Mesendoderm (in vitro differentiated cells): Measurements from ENCODE around the gene PLAAT1.

Source experiments
- DNase-seq: peaks from one replicate; pipeline ENCODE4 v3.0.0; 2013
- H2AK5ac ChIP-seq: 2 replicates; pipeline ENCODE4 v1.6.1; 2013; ENCODE audit warnings: low read length, inconsistent platforms
- H2BK120ac ChIP-seq: 2 replicates; pipeline ENCODE4 v1.6.1; 2013; ENCODE audit warnings: low read depth, mild to moderate bottlenecking, low read length, moderate library complexity, mixed read lengths
- H2BK15ac ChIP-seq: replicated peaks from 2 replicates; pipeline ENCODE4 v1.6.1; 2013; ENCODE audit warnings: low read depth, mild to moderate bottlenecking, moderate library complexity
- H2BK5ac ChIP-seq: 2 replicates; pipeline ENCODE4 v1.6.1; 2013; ENCODE audit warnings: low read length, inconsistent platforms
- H3K18ac ChIP-seq: 2 replicates; pipeline ENCODE4 v1.6.1; 2013; ENCODE audit warnings: mild to moderate bottlenecking, low read length, mixed read lengths
- H3K23ac ChIP-seq: one replicate; pipeline ENCODE4 v1.6.1; 2013; ENCODE audit warnings: low read length
- H3K27ac ChIP-seq: 2 replicates; pipeline ENCODE4 v1.5.1; 2013; ENCODE audit warnings: low read depth, mild to moderate bottlenecking, inconsistent platforms, low read length, moderate library complexity
- H3K27me3 ChIP-seq: 2 replicates; pipeline ENCODE4 v1.6.1; 2013; ENCODE audit warnings: low read length, control low read depth, mild to moderate bottlenecking, inconsistent platforms; ENCODE audit not compliant: insufficient read depth, poor library complexity
- H3K36me3 ChIP-seq: 2 replicates; pipeline ENCODE4 v1.6.1; 2013; ENCODE audit warnings: low read length, inconsistent platforms; ENCODE audit not compliant: control insufficient read depth, insufficient read depth
- H3K4ac ChIP-seq: one replicate; pipeline ENCODE4 v1.6.1; 2013; ENCODE audit warnings: low read depth, mild to moderate bottlenecking, low read length, moderate library complexity
- H3K4me1 ChIP-seq: 2 replicates; pipeline ENCODE4 v1.6.1; 2013; ENCODE audit warnings: low read depth, low read length, inconsistent platforms; ENCODE audit not compliant: control insufficient read depth
- H3K4me2 ChIP-seq: 2 replicates; pipeline ENCODE4 v1.6.1; 2013; ENCODE audit warnings: low read length
- H3K4me3 ChIP-seq: 2 replicates; pipeline ENCODE4 v1.5.1; 2013; ENCODE audit warnings: mild to moderate bottlenecking, low read length
- H3K56ac ChIP-seq: one replicate; pipeline ENCODE4 v1.6.1; 2013; ENCODE audit warnings: low read length
- H3K79me1 ChIP-seq: 2 replicates; pipeline ENCODE4 v1.6.1; 2013; ENCODE audit warnings: low read length, inconsistent platforms
- H3K79me2 ChIP-seq: 2 replicates; pipeline ENCODE4 v1.6.1; 2013; ENCODE audit warnings: mild to moderate bottlenecking, low read length; ENCODE audit not compliant: control insufficient read depth, insufficient read depth
- H3K9ac ChIP-seq: 2 replicates; pipeline ENCODE4 v1.6.1; 2013; ENCODE audit warnings: low read length, inconsistent platforms
- H4K5ac ChIP-seq: one replicate; pipeline ENCODE4 v1.6.1; 2013; ENCODE audit warnings: low read length
- H4K8ac ChIP-seq: one replicate; pipeline ENCODE4 v1.6.1; 2013; ENCODE audit warnings: low read depth, mild to moderate bottlenecking, control low read depth, low read length, moderate library complexity
- WGBS: extraction: QIAGEN DNeasy Blood & Tissue Kit; methylation state at CpG from one replicate; pipeline ENCODE4 v1.1.7; 2013; ENCODE audit warnings: low lambda C conversion rate, missing lambda C conversion rate; ENCODE audit not compliant: insufficient coverage; ENCODE audit errors: extremely low coverage; 5-methylcytosine and 5-hydroxymethylcytosine counted together

PLAAT1 gene

GRCh38 chr3:193262707-193263106 lies 21.7 kb downstream of the PLAAT1 start:
- H3K56ac ChIP-seq: no peak overlapping the region
- H3K27ac ChIP-seq: no peak overlapping the region
- no peak overlapping the region for H2AK5ac ChIP-seq
- no peak overlapping the region for H3K4me3 ChIP-seq
- no peak overlapping the region for H2BK120ac ChIP-seq
- no peak overlapping the region for H3K23ac ChIP-seq
- H3K36me3 ChIP-seq: no peaks in the 10 kb centered on the region
- no peak overlapping the region for H3K18ac ChIP-seq
- no CpG with 5 or more reads among the region's 5 CpGs for WGBS
- no peak overlapping the region for H3K4me2 ChIP-seq
- no peak overlapping the region for H3K9ac ChIP-seq
- no peaks in the 10 kb centered on the region for H3K4me1 ChIP-seq
- no peaks in the 10 kb centered on the region for H3K27me3 ChIP-seq
- no peaks in the 10 kb centered on the region for H3K79me2 ChIP-seq
- H3K4ac ChIP-seq: no peak overlapping the region
- H4K8ac ChIP-seq: no peak overlapping the region
- no peak for DNase-seq
- H3K79me1 ChIP-seq: no peaks in the 10 kb centered on the region
- H4K5ac ChIP-seq: no peak overlapping the region
- no peak overlapping the region for H2BK15ac ChIP-seq
- H2BK5ac ChIP-seq: no peak overlapping the region

DNA sequence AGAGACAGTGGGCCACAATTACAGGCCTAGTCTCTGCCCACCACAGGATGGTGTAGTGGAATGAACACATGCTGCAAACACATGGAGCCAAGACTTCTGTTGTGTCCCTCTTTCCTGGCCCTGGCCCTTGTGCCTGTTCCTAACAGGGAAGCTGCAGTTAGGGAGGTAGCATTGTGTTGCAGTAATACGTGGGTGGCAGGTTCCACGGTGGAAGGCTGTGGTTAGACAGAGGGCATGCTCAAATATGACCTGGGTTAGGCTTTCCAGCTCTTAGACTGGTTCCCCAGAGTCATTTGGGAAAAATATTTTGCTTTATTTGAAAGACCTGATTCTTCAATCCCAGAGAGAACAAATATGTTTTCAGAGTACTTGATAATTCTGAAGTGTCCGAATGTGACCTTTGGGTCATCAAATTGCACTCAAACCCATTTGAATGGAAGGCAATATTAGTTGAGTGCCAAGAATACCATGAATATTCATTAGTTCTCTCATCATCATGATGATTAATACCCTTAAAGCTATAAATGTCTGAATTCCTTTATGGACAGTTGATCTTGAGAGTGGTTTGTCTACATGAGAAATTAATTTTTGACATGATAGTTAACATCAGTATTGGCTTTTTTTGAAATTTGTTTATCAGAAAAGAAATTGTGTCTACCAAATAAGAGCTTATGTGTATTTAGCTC lies 28.5 kb downstream of the PLAAT1 start:
- Histone ChIP-seq H2BK5ac (no peak overlapping the region), H3K56ac (no peak overlapping the region), H3K27ac (no peak overlapping the region), H2AK5ac (no peak overlapping the region), H3K23ac (no peak overlapping the region), H3K36me3 (no peaks in the 10 kb centered on the region), H2BK15ac (no peak overlapping the region), H3K79me2 (no peaks in the 10 kb centered on the region), H3K27me3 (no peaks in the 10 kb centered on the region), H4K8ac (no peak overlapping the region), H4K5ac (no peak overlapping the region), H3K4ac (no peak overlapping the region), H3K9ac (no peak overlapping the region), H3K4me1 (no peaks in the 10 kb centered on the region), H3K4me2 (no peak overlapping the region), H2BK120ac (no peak overlapping the region), H3K4me3 (no peak overlapping the region), H3K18ac (no peak overlapping the region), H3K79me1 (no peaks in the 10 kb centered on the region)
- no peak for DNase-seq
- WGBS: no CpG with 5 or more reads among the region's 3 CpGs

DNA sequence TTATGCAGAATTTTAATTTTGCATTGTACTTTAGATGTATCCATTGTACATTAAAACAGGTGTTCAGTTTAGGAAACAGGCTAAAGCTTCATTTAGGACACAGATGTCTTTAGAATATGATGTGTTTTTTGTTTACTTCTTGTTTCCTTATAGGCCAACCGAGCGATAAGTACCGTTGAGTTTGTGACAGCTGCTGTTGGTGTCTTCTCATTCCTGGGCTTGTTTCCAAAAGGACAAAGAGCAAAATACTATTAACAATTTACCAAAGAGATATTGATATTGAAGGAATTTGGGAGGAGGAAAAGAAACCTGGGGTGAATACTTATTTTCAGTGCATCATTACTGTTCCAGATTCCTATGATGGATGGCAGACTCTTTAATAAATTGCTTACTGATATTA lies 29.4 kb downstream of the PLAAT1 start:
- Histone ChIP-seq H2BK5ac (no peak overlapping the region), H3K36me3 (no peaks in the 10 kb centered on the region), H3K4me2 (no peak overlapping the region), H3K4me3 (no peak overlapping the region), H3K56ac (no peak overlapping the region), H2BK15ac (no peak overlapping the region), H4K5ac (no peak overlapping the region), H3K4me1 (no peaks in the 10 kb centered on the region), H2AK5ac (no peak overlapping the region), H3K9ac (no peak overlapping the region), H3K79me2 (no peaks in the 10 kb centered on the region), H3K79me1 (no peaks in the 10 kb centered on the region), H3K27me3 (no peaks in the 10 kb centered on the region), H3K27ac (no peak overlapping the region), H3K23ac (no peak overlapping the region), H4K8ac (no peak overlapping the region), H2BK120ac (no peak overlapping the region), H3K4ac (no peak overlapping the region), H3K18ac (no peak overlapping the region)
- DNase-seq: no peak
- no CpG with 5 or more reads among the region's 3 CpGs for WGBS

- WGBS: no CpG with 5 or more reads among the region's 3 CpGs
- Histone ChIP-seq H4K8ac (no peak overlapping the region), H3K27ac (no peak overlapping the region), H3K4me1 (no peaks in the 10 kb centered on the region), H3K56ac (no peak overlapping the region), H3K9ac (no peak overlapping the region), H3K18ac (no peak overlapping the region), H2BK120ac (no peak overlapping the region), H3K4me3 (no peak overlapping the region), H3K23ac (no peak overlapping the region), H3K4ac (no peak overlapping the region), H3K27me3 (no peaks in the 10 kb centered on the region), H3K36me3 (no peaks in the 10 kb centered on the region), H2BK5ac (no peak overlapping the region), H3K79me2 (no peaks in the 10 kb centered on the region), H3K4me2 (no peak overlapping the region), H2AK5ac (no peak overlapping the region), H4K5ac (no peak overlapping the region), H3K79me1 (no peaks in the 10 kb centered on the region), H2BK15ac (no peak overlapping the region)
- no peak for DNase-seq
Observed at GRCh38 chr3:193271101-193271840, 30.2 kb downstream of the PLAAT1 start.

DNA sequence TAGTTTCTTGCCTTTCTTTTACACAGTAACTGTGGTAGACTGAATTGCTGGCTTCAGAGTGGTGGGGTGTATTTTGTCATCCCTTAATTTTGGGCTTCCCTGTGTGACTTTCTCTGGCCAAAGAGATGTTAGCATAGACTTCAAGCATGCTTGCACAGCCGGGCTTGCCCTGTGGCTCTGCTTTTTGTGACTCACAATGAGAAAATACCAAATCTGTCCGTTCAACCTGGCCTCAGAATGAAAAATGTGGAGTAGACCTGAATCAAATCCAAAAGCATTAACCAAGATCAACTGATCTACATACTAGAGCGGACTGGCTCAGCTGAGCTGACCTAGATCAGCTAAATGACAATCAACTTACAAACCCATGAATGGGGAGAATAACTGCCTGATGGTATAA lies 51.4 kb downstream of the PLAAT1 start:
- Histone ChIP-seq H3K36me3 (no peaks in the 10 kb centered on the region), H2BK120ac (no peak overlapping the region), H3K4me3 (no peak overlapping the region), H3K18ac (no peak overlapping the region), H4K8ac (no peak overlapping the region), H4K5ac (no peak overlapping the region), H2AK5ac (no peak overlapping the region), H3K79me2 (no peaks in the 10 kb centered on the region), H2BK5ac (no peak overlapping the region), H3K27me3 (no peaks in the 10 kb centered on the region), H3K56ac (no peak overlapping the region), H2BK15ac (no peak overlapping the region), H3K4me2 (no peak overlapping the region), H3K23ac (no peak overlapping the region), H3K79me1 (no peaks in the 10 kb centered on the region), H3K9ac (no peak overlapping the region), H3K4me1 (no peaks in the 10 kb centered on the region), H3K4ac (no peak overlapping the region), H3K27ac (no peak overlapping the region)
- WGBS: no CpG with 5 or more reads among the region's 3 CpGs
- DNase-seq: no peak
